Gastrocnemius medialis (tissue), 4 donors: ENCODE results near the gene CYP19A1.

Experiments
- CTCF ChIP-seq, 5 experiments: fragments of 450-650 bp in 3 of 5; fragments of 200-600 bp in 2 of 5; sonication (generic) in 2 of 5; IDR thresholded peaks in 4 of 5; conservative IDR thresholded peaks in 1 of 5; 1 replicate in 4 of 5; 2 replicates in 1 of 5; pipeline ENCODE4 v1.5.1; 2016 to 2019; ENCODE audit warnings: antibody characterized with exemption in 5 of 5, mild to moderate bottlenecking in 3 of 5, moderate library complexity in 3 of 5
- POLR2A ChIP-seq, 2 donors: fragments of 450-650 bp; IDR thresholded peaks; one replicate each; pipeline ENCODE4 v1.6.1; 2017; ENCODE audit warnings: antibody characterized with exemption in 2 of 2, mild to moderate bottlenecking in 2 of 2, moderate library complexity in 2 of 2

DNA sequence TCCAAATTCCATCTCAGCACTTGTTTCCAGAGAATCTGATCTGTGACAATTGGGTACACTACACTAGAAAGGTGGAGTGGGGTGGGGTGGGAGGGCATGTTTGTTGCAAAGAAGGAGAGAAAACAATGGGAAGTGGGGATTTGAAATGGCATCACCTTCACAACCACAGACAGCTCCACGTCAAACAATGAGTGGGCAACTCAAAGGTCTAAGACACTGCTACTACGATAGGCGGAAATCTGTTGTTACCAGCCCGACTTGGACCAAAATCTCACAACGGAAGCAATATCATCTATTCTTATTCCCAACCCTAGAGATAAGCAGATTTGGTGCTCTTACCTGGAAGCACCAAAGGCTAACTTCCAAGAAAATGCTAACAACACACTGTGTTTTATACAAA lies 3.3 kb downstream of the CYP19A1 start:
- TF ChIP-seq CTCF (IDR thresholded peaks at IDR 0.05 in 4 of 5, conservative IDR thresholded peaks at IDR 0.05 in 1 of 5), result no peak
- no peak for TF ChIP-seq POLR2A (IDR thresholded peaks at IDR 0.05)
